ENCODE measurements around the gene KCNQ5. TPM values are rescaled to one million over a fixed set of nuclear protein-coding genes. Genes with fewer than 3 reads are reported as not detected.

The KCNQ5 gene
- total and polyA plus RNA-seq, 2 donors: 1.8 to 3.0 TPM

DNA sequence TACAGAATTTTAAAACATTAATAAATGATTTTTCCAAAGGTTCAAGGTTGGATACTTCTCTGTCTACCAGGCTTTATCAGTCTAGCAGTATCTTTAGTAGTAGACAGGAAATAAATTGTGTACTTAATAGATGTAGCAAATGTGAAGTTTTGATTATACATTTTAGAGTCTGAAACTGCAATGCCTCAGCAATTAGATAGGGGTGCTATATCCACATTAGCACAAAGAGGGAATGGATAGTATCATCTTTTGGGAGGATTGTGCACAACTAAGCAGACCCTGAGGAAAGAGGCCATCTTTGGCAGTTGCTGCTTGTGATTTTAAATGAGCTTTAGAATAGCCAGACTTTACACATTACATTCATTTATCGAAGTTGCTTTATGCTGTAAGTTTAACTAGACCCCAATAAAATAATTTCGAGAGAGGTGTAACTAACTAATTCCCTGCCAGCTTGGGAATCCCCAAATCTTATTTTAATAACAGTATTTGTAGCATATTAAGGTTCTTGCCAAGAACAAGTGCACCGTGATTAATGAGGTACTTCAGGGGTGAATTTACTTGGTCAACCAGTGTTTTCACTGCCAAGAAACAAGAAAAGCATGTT, 2.8 kb downstream of the KCNQ5 start:
- Histone ChIP-seq H3K27ac (ENCODE audit: low read depth) (no peak overlapping the region), H3K4me1 (ENCODE audit: insufficient read depth) (no peaks in the 10 kb centered on the region), H3K4me3 (ENCODE audit: low read depth, low read length) (no peak overlapping the region), H3K36me3 (ENCODE audit: insufficient read depth) (no peaks in the 10 kb centered on the region)
- WGBS: 75% methylated on average over 3 of the region's 3 CpGs
- no peak for DNase-seq (ENCODE audit: extremely low spot score)

DNA sequence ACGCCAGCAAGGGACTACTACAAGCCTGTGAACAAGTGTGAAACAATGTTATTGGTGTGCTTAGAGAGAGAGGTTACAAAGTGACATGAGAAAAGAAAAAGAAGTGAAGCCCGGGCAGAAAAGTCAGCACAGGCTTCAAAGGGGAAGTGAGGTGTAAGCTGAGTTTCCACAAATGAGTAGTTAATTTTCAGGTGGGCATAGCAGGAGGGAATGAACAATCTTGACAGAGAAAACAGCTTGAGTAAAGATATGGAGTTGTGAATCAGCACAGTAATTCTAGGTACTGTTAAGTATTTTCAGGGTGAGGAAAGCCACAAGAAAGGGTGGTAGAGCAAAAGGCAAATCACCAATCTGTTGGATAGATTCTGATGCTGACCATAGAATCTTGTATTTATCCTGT, 4.3 kb downstream of the KCNQ5 start:
- 86% methylated on average over 2 of the region's 2 CpGs for whole genome bisulfite sequencing
- Histone ChIP-seq H3K4me3 (ENCODE audit: low read depth, low read length) (no peak overlapping the region), H3K27ac (ENCODE audit: low read depth) (no peak overlapping the region), H3K36me3 (ENCODE audit: insufficient read depth) (no peaks in the 10 kb centered on the region), H3K4me1 (ENCODE audit: insufficient read depth) (no peaks in the 10 kb centered on the region)
- DNase-seq (ENCODE audit: extremely low spot score): no peak

DNA sequence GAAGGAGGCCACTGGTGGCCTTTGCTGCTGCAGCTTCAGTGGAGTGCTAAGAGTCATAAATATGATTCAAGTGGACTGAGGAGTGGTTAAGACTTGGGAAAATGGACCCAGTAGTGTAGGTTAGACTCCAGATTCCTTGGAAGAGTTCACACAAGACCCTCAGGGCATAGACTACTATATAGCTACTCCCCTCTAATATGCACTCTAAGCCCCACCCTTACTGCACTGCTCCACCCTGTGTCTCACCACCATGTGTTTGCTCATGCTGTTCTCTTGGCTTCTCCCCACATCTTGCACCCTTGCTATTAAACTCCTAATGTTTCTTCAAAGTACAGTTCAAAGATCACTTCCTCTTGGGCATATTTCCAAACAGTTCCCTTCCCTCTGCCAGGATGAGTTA, 5.7 kb downstream of the KCNQ5 start:
- Histone ChIP-seq H3K4me1 (ENCODE audit: insufficient read depth) (no peaks in the 10 kb centered on the region), H3K36me3 (ENCODE audit: insufficient read depth) (no peaks in the 10 kb centered on the region), H3K4me3 (ENCODE audit: low read depth, low read length) (no peak overlapping the region), H3K27ac (ENCODE audit: low read depth) (no peak overlapping the region)
- DNase-seq (ENCODE audit: extremely low spot score): no peak

DNA sequence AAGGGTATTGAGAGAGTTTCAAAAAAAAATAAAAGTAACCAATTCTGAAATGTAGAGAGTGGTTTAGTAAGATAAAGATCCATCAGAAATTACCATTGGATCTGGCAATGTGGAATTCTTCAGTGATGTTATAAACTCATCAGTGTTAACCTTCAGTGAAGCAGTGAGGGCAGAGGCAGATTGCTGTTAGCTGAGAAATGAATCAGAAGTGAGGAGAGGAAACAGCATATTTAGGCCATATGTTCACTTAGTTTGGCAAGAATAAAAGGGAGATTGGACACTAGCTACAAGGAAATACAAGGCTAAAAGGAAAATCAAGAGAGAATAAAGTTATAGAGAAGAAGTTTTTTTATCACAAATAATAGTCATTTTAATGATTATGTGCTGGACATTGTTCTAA, 9.6 kb downstream of the KCNQ5 start:
- DNase-seq (ENCODE audit: extremely low spot score): no peak
- Histone ChIP-seq H3K27ac (ENCODE audit: low read depth) (no peak overlapping the region), H3K4me3 (ENCODE audit: low read depth, low read length) (no peak overlapping the region), H3K4me1 (ENCODE audit: insufficient read depth) (no peaks in the 10 kb centered on the region), H3K36me3 (ENCODE audit: insufficient read depth) (no peaks in the 10 kb centered on the region)

DNA sequence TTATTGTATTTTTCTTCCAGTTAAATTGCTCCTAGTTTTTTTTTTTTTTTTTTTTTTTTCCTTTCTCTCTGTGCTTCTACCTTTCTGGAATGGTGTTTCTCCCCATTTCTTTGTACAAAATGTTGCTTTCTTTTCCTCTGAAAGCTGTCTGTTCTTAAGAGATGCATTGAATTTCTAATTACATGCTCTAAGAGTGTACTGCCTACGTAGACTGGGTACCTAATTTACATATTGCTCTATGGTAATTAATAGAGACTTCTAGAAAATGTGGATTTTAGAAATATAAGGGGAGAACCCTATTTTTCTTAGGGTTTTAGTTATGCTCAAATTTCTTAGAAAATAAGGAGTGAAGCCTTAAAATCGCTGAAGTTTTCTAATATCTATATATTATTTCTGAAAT, 13.8 kb downstream of the KCNQ5 start:
- DNase-seq (ENCODE audit: extremely low spot score): no peak
- Histone ChIP-seq H3K4me3 (ENCODE audit: low read depth, low read length) (no peak overlapping the region), H3K36me3 (ENCODE audit: insufficient read depth) (no peaks in the 10 kb centered on the region), H3K4me1 (ENCODE audit: insufficient read depth) (no peaks in the 10 kb centered on the region), H3K27ac (ENCODE audit: low read depth) (no peak overlapping the region)
- 93% methylated on average over 2 of the region's 2 CpGs for WGBS

DNA sequence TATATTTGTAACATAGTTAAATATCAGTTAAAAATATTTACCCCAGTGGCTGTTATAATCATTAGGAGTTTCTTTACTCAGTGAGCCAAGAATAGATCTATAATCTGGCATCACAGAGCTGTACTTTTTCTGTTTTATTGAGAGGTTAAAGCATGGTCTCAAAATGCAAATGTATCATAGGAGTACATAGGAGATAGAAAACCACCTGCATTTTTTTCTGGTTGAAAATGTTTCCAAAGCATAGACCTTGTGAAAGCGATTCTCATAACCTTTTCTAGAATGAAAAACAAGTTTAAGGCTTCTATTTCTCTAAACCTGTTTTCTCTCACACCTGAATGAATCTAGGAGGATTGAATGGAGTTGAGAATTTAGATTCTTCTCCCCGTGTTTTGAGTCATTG, 14.4 kb downstream of the KCNQ5 start:
- 84% methylated on average over 2 of the region's 2 CpGs for WGBS

DNA sequence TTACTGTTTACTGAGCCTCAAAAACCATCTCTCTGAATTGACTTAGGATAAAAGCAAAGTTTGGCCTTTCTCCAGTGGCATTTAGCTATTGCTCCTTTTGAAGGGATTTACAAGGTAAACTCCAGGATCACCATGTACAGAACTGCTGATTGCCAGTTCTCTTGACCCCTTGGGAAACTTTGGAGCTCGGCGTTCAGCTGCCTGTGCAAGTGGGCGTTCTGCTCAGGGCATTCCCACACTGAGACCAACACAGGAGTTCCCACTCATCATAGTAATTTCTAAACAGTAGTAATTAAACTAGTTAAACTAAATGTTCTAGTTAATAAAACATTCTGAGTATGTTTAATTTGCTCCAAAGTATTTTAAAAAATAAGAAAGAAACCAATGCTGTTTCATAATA, 14.9 kb downstream of the KCNQ5 start:
- Histone ChIP-seq H3K4me1 (ENCODE audit: insufficient read depth) (no peaks in the 10 kb centered on the region), H3K27ac (ENCODE audit: low read depth) (no peak overlapping the region), H3K36me3 (ENCODE audit: insufficient read depth) (no peaks in the 10 kb centered on the region), H3K4me3 (ENCODE audit: low read depth, low read length) (no peak overlapping the region)
- DNase-seq (ENCODE audit: extremely low spot score): no peak
- WGBS: 79% methylated on average over 3 of the region's 3 CpGs

More for the DNA sequence above, 14.4 kb downstream of the KCNQ5 start:
- Histone ChIP-seq H3K4me1 (ENCODE audit: insufficient read depth) (no peaks in the 10 kb centered on the region), H3K4me3 (ENCODE audit: low read depth, low read length) (no peak overlapping the region), H3K36me3 (ENCODE audit: insufficient read depth) (no peaks in the 10 kb centered on the region), H3K27ac (ENCODE audit: low read depth) (no peak overlapping the region)
- no peak for DNase-seq (ENCODE audit: extremely low spot score)

DNA sequence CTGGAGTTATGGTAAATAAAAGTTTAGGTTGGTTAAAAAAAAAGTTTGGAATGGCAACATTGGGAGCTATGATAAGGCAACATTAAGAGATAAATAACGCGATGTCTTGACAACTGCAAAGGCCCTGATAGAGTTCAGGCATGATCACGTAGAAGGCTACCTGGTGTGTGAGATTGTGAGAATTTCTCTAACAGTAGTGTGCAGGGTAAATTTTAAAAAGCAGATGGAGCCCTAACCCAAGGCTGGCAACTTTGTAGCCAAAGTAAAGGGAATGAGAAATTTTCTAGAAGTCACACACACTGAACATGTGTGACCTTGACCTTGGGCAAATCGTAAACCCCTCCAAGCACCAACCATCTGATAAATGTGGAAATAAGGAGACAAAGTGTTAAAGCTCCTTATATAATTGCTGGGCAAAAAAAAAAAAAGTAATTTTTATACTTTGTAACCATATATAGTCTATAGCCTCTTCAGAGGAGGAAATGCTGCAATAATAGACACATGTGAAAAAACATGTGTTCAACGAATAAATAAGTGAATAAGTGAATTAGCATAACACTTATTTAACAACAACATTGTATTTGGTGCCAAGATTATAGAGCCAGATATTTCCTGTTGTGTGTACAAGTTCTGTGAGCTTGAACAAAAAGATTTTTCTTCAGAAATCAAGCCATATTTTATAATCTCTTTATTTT, 18.2 kb downstream of the KCNQ5 start:
- whole genome bisulfite sequencing: 75% methylated on average over 5 of the region's 5 CpGs
- Histone ChIP-seq H3K4me1 (ENCODE audit: insufficient read depth) (no peaks in the 10 kb centered on the region), H3K36me3 (ENCODE audit: insufficient read depth) (no peaks in the 10 kb centered on the region), H3K27ac (ENCODE audit: low read depth) (no peak overlapping the region), H3K4me3 (ENCODE audit: low read depth, low read length) (no peak overlapping the region)
- no peak for DNase-seq (ENCODE audit: extremely low spot score)

DNA sequence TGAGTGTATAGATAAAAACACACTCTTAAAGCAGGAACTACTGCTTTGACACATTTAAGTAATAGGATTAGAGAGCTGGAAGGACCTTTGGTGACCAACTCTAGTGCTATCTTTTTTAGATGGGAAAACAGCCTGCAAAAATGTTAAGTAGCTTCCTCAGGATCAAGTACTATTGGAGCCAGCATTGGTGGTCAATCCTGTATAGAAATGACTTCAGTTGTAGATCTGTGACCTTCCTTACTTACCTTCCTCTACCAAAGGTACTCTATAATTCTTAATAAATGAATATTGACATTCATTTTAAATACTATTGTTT, 18.7 kb downstream of the KCNQ5 start:
- Histone ChIP-seq H3K27ac (ENCODE audit: low read depth) (no peak overlapping the region), H3K4me1 (ENCODE audit: insufficient read depth) (no peaks in the 10 kb centered on the region), H3K36me3 (ENCODE audit: insufficient read depth) (no peaks in the 10 kb centered on the region), H3K4me3 (ENCODE audit: low read depth, low read length) (no peak overlapping the region)
- no peak for DNase-seq (ENCODE audit: extremely low spot score)

DNA sequence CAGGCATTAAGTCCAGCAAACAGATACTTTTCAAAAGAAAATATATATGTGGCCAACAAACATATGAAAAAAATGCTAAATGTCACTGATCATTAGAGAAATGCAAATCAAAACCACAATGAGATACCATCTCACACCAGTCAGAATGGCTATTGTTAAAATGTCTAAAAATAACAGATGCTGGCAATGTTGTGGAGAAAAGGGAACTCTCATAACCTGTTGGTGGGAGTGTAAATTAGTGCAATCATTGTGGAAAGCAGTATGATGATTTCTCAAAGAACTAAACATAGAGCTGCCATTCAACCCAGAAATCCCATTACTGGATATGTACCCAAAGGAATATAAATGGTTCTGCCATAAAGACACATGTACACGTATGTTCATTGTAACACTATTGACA, 20.6 kb downstream of the KCNQ5 start:
- H3K27ac ChIP-seq (ENCODE audit: low read depth): no peak overlapping the region
- no peak for DNase-seq (ENCODE audit: extremely low spot score)
- WGBS: 97% methylated on average over 1 of the region's 1 CpG
- H3K4me3 ChIP-seq (ENCODE audit: low read depth, low read length): no peak overlapping the region
- H3K36me3 ChIP-seq (ENCODE audit: insufficient read depth): no peaks in the 10 kb centered on the region
- H3K4me1 ChIP-seq (ENCODE audit: insufficient read depth): no peaks in the 10 kb centered on the region

DNA sequence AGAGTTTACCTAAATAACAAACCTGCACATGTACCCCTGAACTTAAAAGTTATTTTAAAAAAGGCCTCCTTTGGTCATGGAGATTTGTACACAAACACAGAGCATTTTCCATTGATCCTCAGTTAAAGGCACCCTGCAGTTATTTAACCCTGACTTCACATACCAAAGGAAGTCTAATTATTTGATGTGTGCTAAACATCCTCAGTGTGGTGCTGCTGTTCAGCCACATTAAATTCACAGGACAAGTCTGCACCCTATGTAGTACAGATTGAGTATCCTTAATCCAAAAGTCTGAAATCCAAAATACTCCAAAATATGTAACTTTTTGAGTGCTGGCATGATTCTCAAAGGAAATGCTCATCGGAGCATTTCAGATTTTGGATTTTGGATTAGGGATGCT, 21.4 kb downstream of the KCNQ5 start:
- WGBS: 89% methylated on average over 1 of the region's 1 CpG
- Histone ChIP-seq H3K4me3 (ENCODE audit: low read depth, low read length) (no peak overlapping the region), H3K27ac (ENCODE audit: low read depth) (no peak overlapping the region), H3K36me3 (ENCODE audit: insufficient read depth) (no peaks in the 10 kb centered on the region), H3K4me1 (ENCODE audit: insufficient read depth) (no peaks in the 10 kb centered on the region)
- DNase-seq (ENCODE audit: extremely low spot score): no peak

DNA sequence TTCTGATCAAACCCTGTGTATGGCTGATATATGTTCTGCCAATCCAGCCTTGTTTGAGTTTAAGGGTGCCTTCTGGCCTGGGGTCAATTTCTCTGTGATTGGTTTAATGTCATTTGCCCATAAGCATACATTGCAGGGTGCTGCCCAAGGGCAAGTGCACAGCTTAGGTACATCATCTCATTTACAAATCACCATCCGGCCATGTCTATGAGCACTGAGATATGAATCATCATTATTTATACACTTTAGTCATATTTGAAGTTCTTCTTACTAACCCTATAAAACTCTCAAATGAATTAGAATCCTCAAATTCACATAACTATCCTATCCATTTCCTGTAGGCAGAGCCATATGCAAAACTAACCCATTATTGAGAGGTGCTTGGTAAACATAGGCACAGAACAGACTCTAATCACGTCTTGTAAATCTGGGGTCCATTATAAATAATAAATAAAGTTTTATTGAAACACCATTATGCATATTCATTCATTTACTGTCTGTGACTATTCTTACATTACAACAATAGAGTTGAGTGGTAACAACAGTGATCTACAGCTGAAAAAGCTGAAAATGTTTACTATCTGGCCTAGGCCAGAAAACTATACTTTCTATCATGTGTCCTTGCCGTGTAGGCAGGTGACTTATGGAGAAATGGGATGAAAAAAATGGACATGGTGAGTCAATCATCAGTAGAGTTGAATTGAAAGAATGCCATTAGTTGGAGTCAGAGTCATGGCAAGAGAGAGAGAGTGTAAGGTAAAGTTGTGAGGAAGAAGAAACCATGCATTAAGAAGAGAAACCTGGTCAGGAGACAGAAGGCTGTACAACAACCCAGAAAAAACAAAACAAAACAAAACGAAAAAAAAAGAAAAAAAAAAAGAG, 25.0 kb downstream of the KCNQ5 start:
- no peak overlapping the region for H3K4me3 ChIP-seq (ENCODE audit: low read depth, low read length)
- DNase-seq (ENCODE audit: extremely low spot score): no peak
- H3K36me3 ChIP-seq (ENCODE audit: insufficient read depth): no peaks in the 10 kb centered on the region
- no peaks in the 10 kb centered on the region for H3K4me1 ChIP-seq (ENCODE audit: insufficient read depth)
- WGBS: 83% methylated on average over 4 of the region's 4 CpGs
- H3K27ac ChIP-seq (ENCODE audit: low read depth): no peak overlapping the region

DNA sequence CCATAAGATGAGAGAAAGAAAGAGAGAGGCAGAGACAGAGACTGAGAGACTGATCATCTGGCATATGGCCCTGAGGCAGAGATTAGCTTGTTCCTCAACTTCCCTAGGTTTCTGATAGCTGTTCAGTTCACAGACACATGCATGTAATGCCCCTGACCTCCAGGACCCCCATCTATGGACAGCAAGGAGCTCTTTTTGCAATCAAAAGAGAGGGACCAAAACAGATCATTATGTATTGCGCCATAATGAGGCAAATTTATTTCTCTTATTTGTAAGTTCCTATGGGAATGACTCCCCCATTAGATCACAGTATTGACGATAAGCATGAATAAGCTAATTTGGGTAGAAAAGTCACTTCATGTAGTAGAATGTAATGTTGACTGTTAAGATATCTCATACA, 25.6 kb downstream of the KCNQ5 start:
- H3K4me3 ChIP-seq (ENCODE audit: low read depth, low read length): no peak overlapping the region
- H3K27ac ChIP-seq (ENCODE audit: low read depth): no peak overlapping the region
- H3K36me3 ChIP-seq (ENCODE audit: insufficient read depth): no peaks in the 10 kb centered on the region
- 95% methylated on average over 2 of the region's 2 CpGs for WGBS
- no peaks in the 10 kb centered on the region for H3K4me1 ChIP-seq (ENCODE audit: insufficient read depth)
- DNase-seq (ENCODE audit: extremely low spot score): no peak

Data from urinary bladder (tissue), 4 donors.